GM12801 (cell line): ENCODE data around the gene ARHGEF17.

Experiments
- TF ChIP-seq, protein P1 (sequence below): IDR thresholded peaks from one replicate; pipeline ENCODE4 v1.5.1; 2011; ENCODE audit warnings: control low read depth; ENCODE audit not compliant: insufficient read length; ENCODE audit errors: extremely low read depth

Gene ARHGEF17

DNA sequence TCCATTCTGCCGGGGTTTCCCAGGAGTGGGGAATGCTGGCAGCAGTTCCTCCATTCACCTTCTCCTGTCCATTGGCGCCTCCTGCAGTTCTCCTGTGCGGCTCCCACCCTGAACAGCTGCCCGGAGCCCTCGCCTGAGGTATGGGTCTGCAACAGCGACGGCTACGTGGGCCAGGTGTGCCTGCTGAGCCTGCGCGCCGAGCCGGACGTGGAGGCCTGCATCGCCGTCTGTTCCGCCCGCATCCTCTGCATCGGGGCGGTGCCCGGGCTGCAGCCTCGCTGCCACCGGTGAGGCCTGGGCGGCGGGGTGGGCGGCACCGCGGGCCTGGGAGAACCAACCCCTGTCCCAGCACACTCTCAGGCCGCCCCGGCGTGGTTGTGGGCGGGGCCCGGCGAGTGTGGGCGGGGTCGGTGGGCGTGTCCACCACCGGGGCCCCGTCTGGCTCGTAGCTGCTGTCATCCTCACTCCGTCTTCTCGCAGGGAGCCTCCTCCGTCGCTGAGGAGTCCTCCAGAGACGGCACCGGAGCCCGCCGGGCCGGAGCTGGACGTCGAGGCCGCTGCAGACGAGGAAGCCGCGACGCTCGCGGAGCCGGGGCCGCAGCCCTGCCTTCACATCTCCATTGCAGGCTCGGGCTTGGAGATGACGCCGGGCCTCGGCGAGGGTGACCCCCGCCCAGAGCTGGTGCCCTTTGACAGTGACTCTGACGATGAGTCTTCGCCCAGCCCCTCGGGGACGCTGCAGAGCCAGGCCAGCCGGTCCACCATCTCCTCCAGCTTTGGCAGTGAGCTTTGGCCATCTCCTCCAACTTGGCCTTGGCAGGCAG is 54.1 kb downstream of the ARHGEF17 start:
- TF ChIP-seq, protein P1, sequence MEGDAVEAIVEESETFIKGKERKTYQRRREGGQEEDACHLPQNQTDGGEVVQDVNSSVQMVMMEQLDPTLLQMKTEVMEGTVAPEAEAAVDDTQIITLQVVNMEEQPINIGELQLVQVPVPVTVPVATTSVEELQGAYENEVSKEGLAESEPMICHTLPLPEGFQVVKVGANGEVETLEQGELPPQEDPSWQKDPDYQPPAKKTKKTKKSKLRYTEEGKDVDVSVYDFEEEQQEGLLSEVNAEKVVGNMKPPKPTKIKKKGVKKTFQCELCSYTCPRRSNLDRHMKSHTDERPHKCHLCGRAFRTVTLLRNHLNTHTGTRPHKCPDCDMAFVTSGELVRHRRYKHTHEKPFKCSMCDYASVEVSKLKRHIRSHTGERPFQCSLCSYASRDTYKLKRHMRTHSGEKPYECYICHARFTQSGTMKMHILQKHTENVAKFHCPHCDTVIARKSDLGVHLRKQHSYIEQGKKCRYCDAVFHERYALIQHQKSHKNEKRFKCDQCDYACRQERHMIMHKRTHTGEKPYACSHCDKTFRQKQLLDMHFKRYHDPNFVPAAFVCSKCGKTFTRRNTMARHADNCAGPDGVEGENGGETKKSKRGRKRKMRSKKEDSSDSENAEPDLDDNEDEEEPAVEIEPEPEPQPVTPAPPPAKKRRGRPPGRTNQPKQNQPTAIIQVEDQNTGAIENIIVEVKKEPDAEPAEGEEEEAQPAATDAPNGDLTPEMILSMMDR = no peak

DNA sequence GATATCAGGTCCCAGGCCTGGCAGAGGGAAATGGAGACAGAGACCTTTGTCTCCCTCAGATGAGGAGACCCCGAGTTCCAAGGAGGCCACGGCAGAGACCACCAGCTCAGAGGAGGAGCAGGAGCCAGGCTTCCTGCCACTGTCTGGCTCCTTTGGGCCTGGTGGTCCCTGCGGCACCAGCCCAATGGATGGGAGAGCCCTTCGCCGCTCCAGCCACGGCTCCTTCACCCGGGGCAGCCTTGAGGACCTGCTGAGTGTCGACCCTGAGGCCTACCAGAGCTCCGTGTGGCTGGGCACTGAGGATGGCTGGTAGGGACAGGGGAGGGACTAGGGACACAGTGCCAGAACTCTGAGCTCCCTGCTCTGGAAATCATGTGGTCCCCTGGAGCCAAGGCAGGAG is 55.1 kb downstream of the ARHGEF17 start:
- TF ChIP-seq, protein P1 = no peak

DNA sequence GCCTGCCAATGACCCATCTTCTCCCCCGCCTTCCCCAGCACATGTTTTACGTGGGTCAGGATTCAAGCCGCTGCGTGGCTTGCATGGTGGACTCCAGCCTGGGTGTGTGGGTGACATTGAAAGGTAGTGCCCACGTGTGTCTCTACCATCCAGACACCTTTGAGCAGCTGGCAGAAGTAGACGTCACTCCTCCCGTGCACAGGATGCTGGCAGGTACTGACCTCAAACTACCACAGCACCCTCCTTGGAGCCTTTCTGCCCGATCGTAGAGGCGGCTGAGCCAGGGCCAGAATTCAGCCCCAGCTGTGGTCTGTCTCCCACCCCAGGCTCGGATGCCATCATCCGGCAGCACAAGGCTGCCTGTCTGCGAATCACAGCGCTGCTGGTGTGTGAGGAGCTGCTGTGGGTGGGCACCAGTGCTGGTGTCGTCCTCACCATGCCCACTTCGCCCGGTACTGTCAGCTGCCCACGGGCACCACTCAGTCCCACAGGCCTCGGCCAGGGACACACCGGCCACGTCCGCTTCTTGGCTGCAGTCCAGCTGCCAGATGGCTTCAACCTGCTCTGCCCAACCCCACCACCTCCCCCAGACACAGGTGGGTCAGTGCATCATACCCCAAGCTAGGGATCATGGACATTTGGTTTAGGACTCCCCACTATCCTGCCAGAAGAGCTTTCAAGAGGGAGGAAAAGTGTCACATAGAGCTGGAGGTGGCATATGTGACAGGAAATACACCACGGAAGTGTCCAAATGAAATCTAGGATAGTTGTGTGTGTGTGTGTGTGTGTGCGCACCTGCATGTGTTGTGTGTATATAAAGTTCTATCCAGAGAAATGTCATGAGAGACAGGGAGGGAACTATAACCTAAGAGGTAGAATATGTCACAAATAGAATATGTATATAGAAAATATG is 57.5 kb downstream of the ARHGEF17 start:
- TF ChIP-seq, protein P1 = no peak

DNA sequence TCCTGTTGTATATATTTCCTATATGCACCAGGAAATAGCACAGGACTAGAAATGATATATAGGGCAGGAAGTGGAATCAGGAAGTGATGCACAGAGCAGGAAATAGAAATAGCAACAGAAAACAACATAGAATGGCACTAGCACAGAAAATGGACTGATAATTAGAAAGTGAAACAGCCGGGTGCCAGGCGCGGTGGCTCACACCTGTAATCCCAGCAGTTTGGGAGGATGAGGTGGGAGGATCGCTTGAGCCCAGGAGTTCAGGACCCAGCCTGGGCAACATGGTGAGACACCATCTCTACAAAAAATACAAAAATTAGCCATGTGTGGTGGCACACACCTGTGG is 58.2 kb downstream of the ARHGEF17 start:
- TF ChIP-seq, protein P1 = no peak

DNA sequence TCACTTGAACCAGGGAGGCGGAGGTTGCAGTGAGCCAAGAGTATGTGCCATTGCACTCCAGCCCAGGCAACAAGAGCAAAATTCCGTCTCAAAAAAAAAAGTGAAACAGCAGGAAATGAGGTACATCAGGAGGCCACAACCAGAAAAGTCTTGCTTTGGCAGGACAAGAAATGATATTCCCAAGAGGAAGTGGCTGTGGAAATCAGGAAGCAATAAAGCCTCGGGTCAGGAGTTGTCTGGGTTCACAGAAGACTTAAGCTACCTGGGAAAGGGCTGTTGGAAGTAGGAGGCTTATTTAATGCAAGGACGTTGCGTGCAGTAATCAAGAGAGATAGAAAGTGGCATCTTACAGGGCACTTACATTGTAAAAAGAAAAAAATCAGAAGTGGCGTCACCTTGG is 58.9 kb downstream of the ARHGEF17 start:
- TF ChIP-seq, protein P1 = no peak

DNA sequence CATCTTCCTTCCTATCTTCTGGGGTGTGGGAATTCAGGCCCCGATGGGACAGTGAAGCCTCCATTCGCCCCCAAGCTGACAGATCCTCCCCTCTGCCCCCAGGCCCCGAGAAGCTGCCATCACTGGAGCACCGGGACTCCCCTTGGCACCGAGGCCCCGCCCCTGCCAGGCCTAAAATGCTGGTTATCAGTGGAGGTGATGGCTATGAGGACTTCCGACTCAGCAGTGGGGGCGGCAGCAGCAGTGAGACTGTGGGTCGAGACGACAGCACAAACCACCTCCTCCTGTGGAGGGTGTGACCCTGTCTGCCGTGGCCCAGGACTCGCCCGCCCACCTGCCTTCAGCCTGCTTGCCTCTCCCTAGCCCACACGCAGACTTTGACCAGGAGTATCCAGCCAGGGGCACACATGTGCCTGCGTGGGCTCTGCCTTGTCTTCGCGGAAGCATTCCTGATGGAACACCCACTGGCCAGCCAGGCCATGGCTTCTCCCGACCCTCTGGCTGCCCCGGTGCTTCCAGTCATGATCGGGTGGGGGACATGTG is 59.5 kb downstream of the ARHGEF17 start:
- TF ChIP-seq, protein P1 = no peak

DNA sequence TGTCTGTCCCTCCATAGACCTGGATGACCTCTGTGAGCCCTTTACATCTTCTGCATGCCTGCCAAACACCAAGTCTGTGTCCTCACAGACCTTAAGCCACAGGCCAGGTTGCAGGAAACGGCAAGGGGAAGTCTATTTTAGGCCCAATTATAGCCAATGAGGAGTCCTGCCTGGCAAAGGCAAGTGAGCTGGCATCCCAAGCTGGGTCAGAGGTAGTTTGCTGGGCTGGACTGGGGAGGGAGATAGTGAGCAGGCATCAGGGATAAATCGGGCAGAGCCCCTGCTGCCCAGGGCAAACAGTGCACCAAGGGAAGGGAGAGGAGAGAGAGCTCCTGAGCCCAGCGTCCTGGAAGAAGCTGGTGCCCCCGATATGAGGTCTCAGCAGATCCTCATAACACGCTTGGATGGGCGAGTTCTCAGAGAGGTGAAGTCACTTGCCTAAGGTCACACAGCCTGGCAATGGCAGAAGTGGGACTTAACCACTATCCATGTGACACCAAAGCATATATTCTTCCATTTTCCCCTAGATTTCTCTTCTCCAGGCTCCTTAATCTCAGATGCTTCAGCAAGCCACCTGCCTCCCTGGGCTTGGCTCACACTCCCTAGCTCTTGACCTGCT is 64.4 kb downstream of the ARHGEF17 start:
- TF ChIP-seq, protein P1 = no peak
